DND-41 (cell line): Measurements from ENCODE around the gene EXOSC2.

Experiments
- ATAC-seq: fragments of 200-7000 bp; cut with Tn5 transposase; 3 replicates; pipeline ENCODE4 v1.9.1; 2021; ENCODE audit warnings: low read depth; ENCODE audit not compliant: insufficient read depth
- DNase-seq: peaks from one replicate; pipeline ENCODE4 v3.0.0-alpha.2; 2020
- H2AFZ ChIP-seq: 2 replicates; pipeline ENCODE4 v1.6.0; 2012; ENCODE audit warnings: low read depth, low read length
- H3K27ac ChIP-seq: 2 replicates; pipeline ENCODE4 v1.5.1; 2012; ENCODE audit warnings: low read length, inconsistent platforms
- H3K27me3 ChIP-seq: fragments of 200-600 bp; sonication (generic); 2 replicates; pipeline ENCODE4 v1.6.0; 2012; ENCODE audit warnings: low read length, mild to moderate bottlenecking, inconsistent platforms; ENCODE audit not compliant: insufficient read depth, poor library complexity
- H3K36me3 ChIP-seq: 2 replicates; pipeline ENCODE4 v1.5.1; 2012; ENCODE audit warnings: low read length, inconsistent platforms; ENCODE audit not compliant: insufficient read depth
- H3K4me1 ChIP-seq: 2 replicates; pipeline ENCODE4 v1.5.1; 2012; ENCODE audit warnings: mild to moderate bottlenecking, low read length; ENCODE audit not compliant: insufficient read depth
- H3K4me2 ChIP-seq: 2 replicates; pipeline ENCODE4 v1.6.0; 2012; ENCODE audit warnings: mild to moderate bottlenecking, moderate library complexity, low read length, inconsistent platforms; ENCODE audit not compliant: insufficient read depth
- H3K4me3 ChIP-seq, 2 experiments: fragments of 200-600 bp in 1 of 2; shearing (Covaris generic) in 1 of 2; 2 replicates each; pipeline ENCODE4 v1.5.1; 2012 to 2016; ENCODE audit warnings: inconsistent platforms in 2 of 2, low read length in 2 of 2, mild to moderate bottlenecking in 2 of 2, low read depth in 1 of 2, moderate library complexity in 1 of 2
- H3K79me2 ChIP-seq: 2 replicates; pipeline ENCODE4 v1.6.0; 2012; ENCODE audit warnings: low read length, inconsistent platforms; ENCODE audit not compliant: insufficient read depth
- H3K9ac ChIP-seq: 2 replicates; pipeline ENCODE4 v1.6.0; 2012; ENCODE audit warnings: low read depth, mild to moderate bottlenecking, inconsistent platforms, low read length, moderate library complexity
- H3K9me3 ChIP-seq: 2 replicates; pipeline ENCODE4 v1.5.1; 2012; ENCODE audit warnings: low read length, moderate library complexity, mild to moderate bottlenecking, inconsistent platforms; ENCODE audit not compliant: insufficient read depth, severe bottlenecking
- H4K20me1 ChIP-seq: 2 replicates; pipeline ENCODE4 v1.6.0; 2012; ENCODE audit warnings: low read length; ENCODE audit not compliant: insufficient read depth
- CTCF ChIP-seq: IDR thresholded peaks from 2 replicates; pipeline ENCODE4 v1.5.1; 2012; ENCODE audit warnings: borderline replicate concordance, low read length, moderate library complexity, mild to moderate bottlenecking; ENCODE audit not compliant: poor library complexity, severe bottlenecking; ENCODE audit errors: extremely low read depth
- EZH2 ChIP-seq: IDR thresholded peaks from 3 replicates; pipeline ENCODE4 v1.6.1; 2012; ENCODE audit warnings: borderline replicate concordance, low read depth, mild to moderate bottlenecking, moderate library complexity, low read length, inconsistent platforms; ENCODE audit not compliant: severe bottlenecking

Gene EXOSC2

GRCh38 chr9:130745210-130745800 is 51.7 kb downstream of the EXOSC2 start:
- Histone ChIP-seq H2AFZ (no peak overlapping the region), H3K36me3 (peaks cover 2% of the 10 kb centered on the region; the same call in 1 of the 2 replicates), H3K9ac (no peak overlapping the region), H3K27ac (no peak overlapping the region), H3K4me1 (no peaks in the 10 kb centered on the region), H3K4me3 (no peak overlapping the region), H4K20me1 (peaks cover 7% of the 10 kb centered on the region; the same call in 1 of the 2 replicates), H3K79me2 (peaks cover 22% of the 10 kb centered on the region; the same call in 1 of the 2 replicates), H3K9me3 (no peaks in the 10 kb centered on the region), H3K27me3 (no peaks in the 10 kb centered on the region), H3K4me2 (no peak overlapping the region)
- no peak for TF ChIP-seq EZH2
- TF ChIP-seq CTCF = no peak
- ATAC-seq = no peak
- DNase-seq = no peak

- no peak overlapping the region for H3K4me2 ChIP-seq
- H3K4me3 ChIP-seq = no peak overlapping the region
- H3K79me2 ChIP-seq = peaks cover 20% of the 10 kb centered on the region; the same call in 1 of the 2 replicates
- ATAC-seq (no peak), DNase-seq (no peak)
- H2AFZ ChIP-seq = no peak overlapping the region
- no peaks in the 10 kb centered on the region for H3K9me3 ChIP-seq
- H4K20me1 ChIP-seq = peaks cover 7% of the 10 kb centered on the region; the same call in 1 of the 2 replicates
- H3K27me3 ChIP-seq = no peaks in the 10 kb centered on the region
- H3K9ac ChIP-seq = no peak overlapping the region
- H3K36me3 ChIP-seq = peaks cover 2% of the 10 kb centered on the region; the same call in 1 of the 2 replicates
- no peak for TF ChIP-seq CTCF
- TF ChIP-seq EZH2 = no peak
- no peaks in the 10 kb centered on the region for H3K4me1 ChIP-seq
- no peak overlapping the region for H3K27ac ChIP-seq
Observed at GRCh38 chr9:130745829-130746228, 52.2 kb downstream of the EXOSC2 start.

- Histone ChIP-seq H3K4me2 (no peak overlapping the region), H4K20me1 (peaks cover 7% of the 10 kb centered on the region; the same call in 1 of the 2 replicates), H3K36me3 (no peaks in the 10 kb centered on the region), H3K27ac (no peak overlapping the region), H3K4me3 (no peak overlapping the region), H2AFZ (no peak overlapping the region), H3K9ac (no peak overlapping the region), H3K79me2 (peaks cover 12% of the 10 kb centered on the region; the same call in 1 of the 2 replicates), H3K9me3 (no peaks in the 10 kb centered on the region), H3K4me1 (no peaks in the 10 kb centered on the region), H3K27me3 (no peaks in the 10 kb centered on the region)
- DNase-seq = no peak
- TF ChIP-seq CTCF (no peak), EZH2 (no peak)
- no peak for ATAC-seq
Observed at GRCh38 chr9:130746434-130747212, 53.0 kb downstream of the EXOSC2 start.
